Measurements from ENCODE around the gene RAPGEF2. TPM values are rescaled to one million over a fixed set of nuclear protein-coding genes. Genes with fewer than 3 reads are reported as not detected.

RAPGEF2 gene
- total and polyA plus RNA-seq, 8 donors: 4.3 to 27.5 (median 13.9) TPM

- intact Hi-C loops (cut with DNase I): no loop called here
- H3K4me3 ChIP-seq: no peak overlapping the region
- H3K36me3 ChIP-seq: no peaks in the 10 kb centered on the region
- no peaks in the 10 kb centered on the region for H3K4me1 ChIP-seq
- TF ChIP-seq CTCF (IDR thresholded peaks at IDR 0.05): no peak
- no peak overlapping the region for H3K27ac ChIP-seq
- no peak for DNase-seq
- ATAC-seq: no peak
- no peaks in the 10 kb centered on the region for H3K27me3 ChIP-seq
- 44 to 51% methylated on average over 12 of the region's 12 CpGs for WGBS, 2 donors
- H3K9me3 ChIP-seq: no peaks in the 10 kb centered on the region
- FAIRE-seq: no peak
Observed at GRCh38 chr4:159400558-159401225, 297.8 kb downstream of the RAPGEF2 start.

GRCh38 chr4:159401226-159401712, 298.4 kb downstream of the RAPGEF2 start:
- Histone ChIP-seq H3K27ac (no peak overlapping the region), H3K4me3 (no peak overlapping the region), H3K27me3 (no peaks in the 10 kb centered on the region), H3K4me1 (no peaks in the 10 kb centered on the region), H3K9me3 (no peaks in the 10 kb centered on the region), H3K36me3 (no peaks in the 10 kb centered on the region)
- 69 to 81% methylated on average over 4 of the region's 4 CpGs for WGBS, 2 donors
- FAIRE-seq (no peak), DNase-seq (no peak), ATAC-seq (no peak)
- intact Hi-C loops (cut with DNase I): no loop called here
- TF ChIP-seq CTCF (IDR thresholded peaks at IDR 0.05): no peak

- Histone ChIP-seq H3K4me1 (no peaks in the 10 kb centered on the region), H3K27me3 (no peaks in the 10 kb centered on the region), H3K27ac (no peak overlapping the region), H3K36me3 (no peaks in the 10 kb centered on the region), H3K4me3 (no peak overlapping the region), H3K9me3 (no peaks in the 10 kb centered on the region)
- ATAC-seq: no peak
- no peak for FAIRE-seq
- TF ChIP-seq CTCF (IDR thresholded peaks at IDR 0.05): no peak
- no peak for DNase-seq
- intact Hi-C loops (cut with DNase I): no loop called here
- WGBS, 2 donors: 67 to 69% methylated on average over 6 of the region's 6 CpGs
Observed at GRCh38 chr4:159401791-159402380, 299.0 kb downstream of the RAPGEF2 start.

Small RNA genes within 50 kb of the gene (microRNA-seq; reads per million reads assigned to microRNA genes)
- gene MIR3688-1 (0 reads per million in 2 donors), gene MIR3688-2 (0 reads per million in 2 donors)
